Measurements from ENCODE around the gene ACBD6. TPM values are rescaled to one million over a fixed set of nuclear protein-coding genes. Genes with fewer than 3 reads are reported as not detected.

ACBD6 gene
- total and polyA plus RNA-seq, 2 of the 4 experiments (the other 2 are of a cell fraction): 52.5 to 59.1 TPM

- Histone ChIP-seq H3K14ac (replicated peaks; ENCODE audit: low read depth, low read length) (no peak overlapping the region), H3K18ac (ENCODE audit: low read depth, low read length) (peak overlapping the region; percentile 34; the same call in 1 of the 2 replicates), H2BK120ac (ENCODE audit: low read depth, low read length) (no peak overlapping the region), H4K20me1 (ENCODE audit: insufficient read depth, low read length) (no peaks in the 10 kb centered on the region), H3K4me3 (ENCODE audit: insufficient read depth, low read depth, low read length) (no peak overlapping the region), H3K27ac (ENCODE audit: insufficient read depth, low read length) (peak overlapping the region; percentile 54; the same call in 1 of the 2 replicates), H2AK5ac (ENCODE audit: low read depth, low read length) (no peak overlapping the region), H4K8ac (ENCODE audit: low read depth in 2 of 2, low read length in 2 of 2) (no peak overlapping the region), H3K9ac (ENCODE audit: low read depth, low read length) (no peak overlapping the region), H4K91ac (ENCODE audit: insufficient read depth, low read depth, low read length) (no peak overlapping the region), H2BK5ac (ENCODE audit: low read depth, low read length, poor library complexity, severe bottlenecking) (no peak overlapping the region), H2BK20ac (ENCODE audit: low read depth, low read length) (no peak overlapping the region), H2BK15ac (ENCODE audit: low read depth, low read length) (no peak overlapping the region), H3K4me2 (ENCODE audit: low read depth, low read length) (no peak overlapping the region), H3K9me3 (ENCODE audit: control insufficient read depth, insufficient read depth, low read length) (no peaks in the 10 kb centered on the region), H3K4ac (ENCODE audit: low read depth, low read length) (no peak overlapping the region), H4K5ac (ENCODE audit: low read depth, low read length) (no peak overlapping the region), H3K27me3 (ENCODE audit: control insufficient read depth, insufficient read depth, low read length) (no peaks in the 10 kb centered on the region), H2AK9ac (replicated peaks; ENCODE audit: low read depth, low read length, poor library complexity) (no peak overlapping the region), H3K79me1 (ENCODE audit: low read depth in 1 of 2, low read length in 2 of 2) (peaks cover 30 to 38% of the 10 kb centered on the region in 2 experiments), H3K4me1 (ENCODE audit: control insufficient read depth, insufficient read depth, low read length) (peaks cover 12% of the 10 kb centered on the region), H3K9me1 (ENCODE audit: insufficient read depth, low read length) (peaks cover 9% of the 10 kb centered on the region; the same call in 1 of the 2 replicates), H3K23ac (ENCODE audit: low read depth, low read length) (no peak overlapping the region), H3K56ac (ENCODE audit: extremely low read depth, insufficient read depth, low read length) (no peak overlapping the region), H3K36me3 (ENCODE audit: control insufficient read depth, insufficient read depth, low read length) (peaks cover 31% of the 10 kb centered on the region), H2AFZ (replicated peaks; ENCODE audit: low read length, poor library complexity) (no peak overlapping the region)
- CTCF ChIA-PET: interaction anchor here (1.6 kb wide), 1 partner anchor 11 kb away, joined by 9 read pairs; no protein-coding TSS in a partner anchor
- BruUV-seq (replicated peaks): no TSS peak
- TF ChIP-seq USF2 (IDR thresholded peaks at IDR 0.05; ENCODE audit: low read depth, low read length) (no peak), MAFK (IDR thresholded peaks at IDR 0.05; ENCODE audit: low read depth, low read length) (no peak), RCOR1 (IDR thresholded peaks at IDR 0.05; ENCODE audit: insufficient replicate concordance, low read length) (no peak), SMC3 (IDR thresholded peaks at IDR 0.05; ENCODE audit: low read depth, low read length) (no peak)
- ATAC-seq (ENCODE audit: low read depth): peak; percentile 48
- POLR2A ChIA-PET (ENCODE audit: unreplicated experiment): interaction anchor here (1.0 kb wide), 1 partner anchor 11 kb away, joined by 3 read pairs; no protein-coding TSS in a partner anchor
- dilution Hi-C loops (cut with HindIII; ENCODE audit: low sequenced_read_pairs, unreplicated experiment) (no loop called here), in situ Hi-C loops (cut with MboI; ENCODE audit: low sequenced_read_pairs) (no loop called here), intact Hi-C loops (cut with micrococcal nuclease) (no loop called here)
- no peak for DNase-seq
- WGBS, 2 experiments (ENCODE audit: extremely low coverage in 2 of 2, insufficient read length in 1 of 2): 100% methylated on average over 2 of the region's 2 CpGs; no CpG with 5 or more reads in 1 of the 2 experiments
These were observed 13.1 kb downstream of the ACBD6 start for GRCh38 chr1:180489313-180489712.
